ENCODE measurements around the gene CCDC85C. TPM values are rescaled to one million over a fixed set of nuclear protein-coding genes. Genes with fewer than 3 reads are reported as not detected.

Gene CCDC85C
- total RNA-seq, 1 experiment from 2014 or later, result 33.2 TPM

DNA sequence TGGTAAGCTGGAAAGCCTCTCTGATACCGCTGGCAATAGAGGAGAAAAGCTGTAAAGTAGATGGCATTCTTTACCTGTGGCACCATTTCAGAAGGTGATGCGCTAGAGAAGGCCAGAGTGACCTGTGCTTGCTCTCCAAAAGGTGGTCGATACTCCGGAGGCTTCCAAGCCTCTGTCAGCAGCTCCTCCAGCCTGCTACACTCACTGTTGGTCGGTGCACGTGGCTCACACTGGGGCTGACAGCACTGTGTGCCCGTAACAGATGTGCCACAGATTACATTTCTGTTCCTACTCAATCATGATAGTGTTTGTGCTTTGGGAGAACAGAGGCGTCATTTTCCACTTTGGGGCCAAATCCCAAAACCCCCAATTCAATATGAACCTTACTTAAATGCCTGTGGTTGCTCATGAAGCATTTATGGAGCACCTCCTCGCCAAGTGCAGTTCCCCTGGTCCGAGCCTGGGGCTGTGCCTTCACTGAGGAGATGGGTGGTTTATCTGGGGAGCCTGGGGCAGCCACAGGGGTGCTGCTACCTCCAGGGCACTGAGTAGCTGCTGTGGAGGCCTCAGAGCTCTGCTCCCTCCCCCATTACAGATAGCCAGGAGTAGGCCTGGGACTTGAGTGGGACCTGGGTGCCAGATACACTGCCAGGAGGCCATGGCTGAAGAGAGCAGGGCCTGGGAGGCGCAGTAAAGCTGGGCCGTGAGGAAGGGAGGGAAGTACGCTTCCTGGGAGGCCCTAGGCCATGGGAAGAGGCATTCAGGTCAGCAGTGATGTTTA lies 96.0 kb downstream of the CCDC85C start:
- Histone ChIP-seq H3K14ac (ENCODE audit: insufficient read depth, low read length) (no peak overlapping the region), H2BK5ac (ENCODE audit: insufficient read length, low read length) (no peak overlapping the region), H3K79me2 (ENCODE audit: insufficient read depth, low read length) (no peaks in the 10 kb centered on the region), H2BK12ac (ENCODE audit: insufficient read length, low read depth, low read length) (no peak overlapping the region), H3K9me3 (ENCODE audit: control insufficient read depth, low read depth, low read length) (no peaks in the 10 kb centered on the region), H3K23me2 (ENCODE audit: insufficient read length, low read depth, low read length, poor library complexity, severe bottlenecking) (no peaks in the 10 kb centered on the region), H3K4me1 (ENCODE audit: insufficient read depth, low read length) (peaks cover 6% of the 10 kb centered on the region; the same call in 1 of the 2 replicates), H2AFZ (ENCODE audit: low read length) (no peak overlapping the region), H3K18ac (ENCODE audit: insufficient read length, low read depth, low read length) (no peak overlapping the region), H3K56ac (ENCODE audit: insufficient read length, low read depth, low read length) (no peak overlapping the region), H3T11ph (ENCODE audit: low read length) (no peak overlapping the region), H2AK5ac (ENCODE audit: insufficient read length, low read length) (no peak overlapping the region), H3K27ac (ENCODE audit: insufficient read length, low read depth, low read length) (no peak overlapping the region), H2BK15ac (ENCODE audit: low read depth, low read length) (no peak overlapping the region), H4K91ac (ENCODE audit: insufficient read length, low read depth, low read length) (no peak overlapping the region), H3K4me2 (ENCODE audit: insufficient read depth, insufficient read length, low read length) (no peak overlapping the region), H3K27me3 (ENCODE audit: insufficient read depth, low read length) (no peaks in the 10 kb centered on the region), H3K4ac (ENCODE audit: low read depth, low read length) (no peak overlapping the region), H4K20me1 (ENCODE audit: control insufficient read depth, insufficient read depth, insufficient read length) (peaks cover 2% of the 10 kb centered on the region), H3K23ac (ENCODE audit: insufficient read length, low read depth, low read length) (no peak overlapping the region), H4K5ac (ENCODE audit: insufficient read length, low read depth, low read length) (no peak overlapping the region), H2BK20ac (ENCODE audit: low read depth, low read length, poor library complexity, severe bottlenecking) (no peak overlapping the region), H3K79me1 (ENCODE audit: insufficient read depth, low read depth, low read length, poor library complexity, severe bottlenecking) (no peaks in the 10 kb centered on the region), H2BK120ac (ENCODE audit: low read depth, low read length, poor library complexity, severe bottlenecking) (no peak overlapping the region), H4K8ac (replicated peaks; ENCODE audit: insufficient read length, low read depth, low read length) (no peak overlapping the region), H3K9ac (ENCODE audit: extremely low read depth, insufficient read length, low read length) (no peak overlapping the region)
- DNase-seq, result no peak
- no CpG with 5 or more reads among the region's 13 CpGs for WGBS (ENCODE audit: extremely low coverage, insufficient read length, low lambda C conversion rate)
- H3K4me3 Mint-ChIP-seq, result no peak overlapping the region
- peaks cover 15 to 16% of the 10 kb centered on the region in 2 experiments for H3K4me1 Mint-ChIP-seq
- peak overlapping the region in 2 of 3 experiments; percentile 64 to 94; a peak in 3 of 7 replicates for H3K27ac Mint-ChIP-seq
- no peaks in the 10 kb centered on the region for H3K9me3 Mint-ChIP-seq
- peaks cover 23 to 78% (median 67%) of the 10 kb centered on the region in 3 experiments; a peak in 6 of 7 replicates for H3K36me3 Mint-ChIP-seq (ENCODE audit: insufficient read depth in 1 of 3, low read depth in 3 of 3)
- H3K27me3 Mint-ChIP-seq (ENCODE audit: low read depth), result no peaks in the 10 kb centered on the region
- no peak for TF ChIP-seq CTCF (conservative IDR thresholded peaks at IDR 0.05)
